WTC11 (cell line): Measurements from ENCODE around the gene COL6A5. TPM values are rescaled to one million over a fixed set of nuclear protein-coding genes. Genes with fewer than 3 reads are reported as not detected.

Experiments used
- ATAC-seq: fragments of 200-7000 bp; cut with Tn5 transposase; 2 replicates; pipeline ENCODE4 v1.10.0; 2021; ENCODE audit warnings: mild to moderate bottlenecking, moderate library complexity
- CTCF ChIA-PET: fragments of 300-600 bp; sonication (Branson Sonifier 250); formaldehyde crosslinking; loops from one replicate; lab custom pipeline; 2021; ENCODE audit warnings: antibody characterized with exemption; lab: Charles Lee
- POLR2A ChIA-PET: fragments of 350-600 bp; sonication (Branson Sonifier 250); formaldehyde crosslinking; loops from one replicate; lab custom pipeline; 2021; ENCODE audit warnings: antibody characterized with exemption; lab: Charles Lee
- DNase-seq: peaks from one replicate; pipeline ENCODE4 v3.0.0; 2021; ENCODE audit warnings: low spot score
- H3K27ac Mint-ChIP-seq: 2 replicates; pipeline ENCODE4 v1.8.0; 2021; ENCODE audit warnings: mixed read lengths
- H3K27me3 Mint-ChIP-seq: 2 replicates; pipeline ENCODE4 v1.8.0; 2021; ENCODE audit warnings: low read depth, mild to moderate bottlenecking, moderate library complexity, mixed read lengths
- H3K36me3 Mint-ChIP-seq: 2 replicates; pipeline ENCODE4 v1.8.0; 2021; ENCODE audit warnings: mixed read lengths
- H3K4me1 Mint-ChIP-seq: 2 replicates; pipeline ENCODE4 v1.8.0; 2022; ENCODE audit warnings: mixed read lengths
- H3K4me3 Mint-ChIP-seq: 2 replicates; pipeline ENCODE4 v1.8.0; 2021; ENCODE audit warnings: mild to moderate bottlenecking, moderate library complexity, mixed read lengths
- H3K9me3 Mint-ChIP-seq: 2 replicates; pipeline ENCODE4 v1.8.0; 2021; ENCODE audit warnings: mixed read lengths
- CREM ChIP-seq: sonication (generic); formaldehyde crosslinking; IDR thresholded peaks from 2 replicates; pipeline ENCODE4 v1.8.1; 2022; ENCODE audit warnings: mild to moderate bottlenecking, missing genetic modification reagents, moderate library complexity
- FOXJ3 ChIP-seq: sonication (generic); formaldehyde crosslinking; IDR thresholded peaks from 2 replicates; pipeline ENCODE4 v1.9.0; 2021; ENCODE audit warnings: missing genetic modification reagents, mild to moderate bottlenecking, borderline replicate concordance
- JAZF1 ChIP-seq: fragments of 250-450 bp; sonication (Bioruptor Pico); IDR thresholded peaks from 2 replicates; pipeline ENCODE4 v1.9.0; 2021; ENCODE audit warnings: moderate library complexity, mild to moderate bottlenecking, inconsistent platforms
- JUN ChIP-seq: sonication (generic); formaldehyde crosslinking; IDR thresholded peaks from 2 replicates; pipeline ENCODE4 v1.8.0; 2023; ENCODE audit warnings: mild to moderate bottlenecking, missing genetic modification reagents
- MYBL2 ChIP-seq: sonication (generic); formaldehyde crosslinking; IDR thresholded peaks from 2 replicates; pipeline ENCODE4 v1.8.1; 2023; ENCODE audit warnings: mild to moderate bottlenecking, moderate library complexity, missing genetic modification reagents
- NFATC4 ChIP-seq: fragments of 250-450 bp; sonication (Bioruptor Pico); IDR thresholded peaks from 2 replicates; pipeline ENCODE4 v1.9.0; 2021; ENCODE audit warnings: mild to moderate bottlenecking
- NFYB ChIP-seq: sonication (generic); formaldehyde crosslinking; conservative IDR thresholded peaks from 2 replicates; pipeline ENCODE4 v1.8.0; 2022; ENCODE audit warnings: low read depth, missing genetic modification reagents
- TEAD1 ChIP-seq: sonication (generic); formaldehyde crosslinking; IDR thresholded peaks from 2 replicates; pipeline ENCODE4 v1.8.0; 2022; ENCODE audit warnings: mild to moderate bottlenecking, missing genetic modification reagents
- TEAD4 ChIP-seq: sonication (generic); formaldehyde crosslinking; IDR thresholded peaks from 2 replicates; pipeline ENCODE4 v1.8.0; 2022; ENCODE audit warnings: mild to moderate bottlenecking, missing genetic modification reagents
- ZNF138 ChIP-seq: sonication (generic); formaldehyde crosslinking; conservative IDR thresholded peaks from 2 replicates; pipeline ENCODE4 v1.8.1; 2022; ENCODE audit warnings: mild to moderate bottlenecking, moderate library complexity, missing genetic modification reagents
- ZNF263 ChIP-seq: sonication (generic); formaldehyde crosslinking; IDR thresholded peaks from 2 replicates; pipeline ENCODE4 v1.8.1; 2022; ENCODE audit warnings: low read depth, mild to moderate bottlenecking, moderate library complexity, missing genetic modification reagents
- ZNF396 ChIP-seq: fragments of 250-450 bp; sonication (Bioruptor Pico); IDR thresholded peaks from 2 replicates; pipeline ENCODE4 v1.8.0; 2021; ENCODE audit warnings: mild to moderate bottlenecking, moderate library complexity, borderline replicate concordance
- ZNF423 ChIP-seq: fragments of 250-450 bp; sonication (Bioruptor Pico); IDR thresholded peaks from 2 replicates; pipeline ENCODE4 v2.1.2; 2022; ENCODE audit warnings: mild to moderate bottlenecking, moderate library complexity
- total RNA-seq: library from RNA; stranded (reverse); gene quantifications from 3 replicates; pipeline ENCODE4 v1.2.3, GENCODE V29; 2021
- TF ChIP-seq, protein P1 (sequence below): sonication (generic); formaldehyde crosslinking; IDR thresholded peaks from 2 replicates; pipeline ENCODE4 v1.8.0; 2022; ENCODE audit warnings: mild to moderate bottlenecking, missing genetic modification reagents
- TF ChIP-seq, protein P2 (sequence below): sonication (generic); formaldehyde crosslinking; IDR thresholded peaks from 2 replicates; pipeline ENCODE4 v1.8.1; 2023; ENCODE audit warnings: mild to moderate bottlenecking, missing genetic modification reagents
- TF ChIP-seq, protein P3 (sequence below): fragments of 250-450 bp; sonication (Bioruptor Pico); IDR thresholded peaks from 2 replicates; pipeline ENCODE4 v1.9.0; 2021; ENCODE audit warnings: mild to moderate bottlenecking
- TF ChIP-seq, protein P4 (sequence below): sonication (generic); formaldehyde crosslinking; IDR thresholded peaks from 2 replicates; pipeline ENCODE4 v1.8.0; 2022; ENCODE audit warnings: mild to moderate bottlenecking, missing genetic modification reagents
- TF ChIP-seq, protein P5 (sequence below): sonication (generic); formaldehyde crosslinking; IDR thresholded peaks from 2 replicates; pipeline ENCODE4 v1.8.1; 2022; ENCODE audit warnings: low read depth, mild to moderate bottlenecking, moderate library complexity, missing genetic modification reagents, borderline replicate concordance
- TF ChIP-seq, protein P6 (sequence below): fragments of 250-450 bp; sonication (Bioruptor Pico); IDR thresholded peaks from 2 replicates; pipeline ENCODE4 v1.9.0; 2021; ENCODE audit warnings: moderate library complexity, mild to moderate bottlenecking, inconsistent platforms, borderline replicate concordance
- TF ChIP-seq, protein P7 (sequence below): sonication (generic); formaldehyde crosslinking; conservative IDR thresholded peaks from 2 replicates; pipeline ENCODE4 v1.8.1; 2022; ENCODE audit warnings: mild to moderate bottlenecking, missing genetic modification reagents
- TF ChIP-seq, protein P8 (sequence below): sonication (generic); formaldehyde crosslinking; IDR thresholded peaks from 2 replicates; pipeline ENCODE4 v1.8.0; 2023; ENCODE audit warnings: mild to moderate bottlenecking, missing genetic modification reagents

The COL6A5 gene
- total RNA-seq, 1 experiment from 2014 or later = not detected

DNA sequence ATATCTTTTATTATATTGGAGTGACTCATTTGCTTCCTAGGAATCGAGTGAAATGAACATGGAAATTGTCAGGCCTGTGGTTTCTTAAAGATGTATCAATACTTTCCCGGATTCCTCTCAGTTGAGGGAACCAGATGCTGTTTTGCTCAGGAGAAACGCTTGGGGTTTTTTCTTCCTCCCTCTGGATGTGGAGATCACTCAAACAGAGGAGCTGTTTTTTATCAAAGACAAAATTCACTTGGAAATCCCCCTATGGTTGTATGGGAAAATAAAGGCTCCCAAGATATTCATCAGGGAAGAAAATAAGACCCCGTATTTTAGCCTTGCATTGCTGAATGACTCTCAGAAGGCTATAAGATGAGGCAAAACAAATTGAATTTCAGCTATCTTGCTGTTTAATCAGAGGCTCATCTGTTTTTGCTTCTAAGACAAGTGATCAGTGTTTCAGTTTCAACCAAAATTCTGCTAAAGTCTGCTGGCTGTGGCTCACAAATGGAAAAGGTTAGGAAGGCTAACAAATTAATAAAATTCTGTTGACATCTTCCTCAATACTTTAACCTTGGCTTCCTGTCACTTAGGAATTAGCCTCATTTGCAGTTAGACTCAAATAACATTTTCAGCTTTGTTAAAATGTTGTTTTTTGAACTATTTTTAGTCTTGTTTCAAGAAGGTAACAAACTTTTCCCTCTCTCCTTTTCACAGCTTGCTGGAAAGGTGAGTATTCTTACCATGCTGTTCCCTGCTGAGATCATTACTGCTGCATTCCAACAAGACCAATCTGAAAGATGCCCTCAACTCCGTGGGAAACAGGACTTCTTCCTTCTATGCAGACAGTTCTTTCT lies 83.6 kb downstream of the COL6A5 start (continued):
- TF ChIP-seq, protein P1, sequence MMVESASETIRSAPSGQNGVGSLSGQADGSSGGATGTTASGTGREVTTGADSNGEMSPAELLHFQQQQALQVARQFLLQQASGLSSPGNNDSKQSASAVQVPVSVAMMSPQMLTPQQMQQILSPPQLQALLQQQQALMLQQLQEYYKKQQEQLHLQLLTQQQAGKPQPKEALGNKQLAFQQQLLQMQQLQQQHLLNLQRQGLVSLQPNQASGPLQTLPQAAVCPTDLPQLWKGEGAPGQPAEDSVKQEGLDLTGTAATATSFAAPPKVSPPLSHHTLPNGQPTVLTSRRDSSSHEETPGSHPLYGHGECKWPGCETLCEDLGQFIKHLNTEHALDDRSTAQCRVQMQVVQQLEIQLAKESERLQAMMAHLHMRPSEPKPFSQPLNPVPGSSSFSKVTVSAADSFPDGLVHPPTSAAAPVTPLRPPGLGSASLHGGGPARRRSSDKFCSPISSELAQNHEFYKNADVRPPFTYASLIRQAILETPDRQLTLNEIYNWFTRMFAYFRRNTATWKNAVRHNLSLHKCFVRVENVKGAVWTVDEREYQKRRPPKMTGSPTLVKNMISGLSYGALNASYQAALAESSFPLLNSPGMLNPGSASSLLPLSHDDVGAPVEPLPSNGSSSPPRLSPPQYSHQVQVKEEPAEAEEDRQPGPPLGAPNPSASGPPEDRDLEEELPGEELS = no peak
- TF ChIP-seq, protein P2, sequence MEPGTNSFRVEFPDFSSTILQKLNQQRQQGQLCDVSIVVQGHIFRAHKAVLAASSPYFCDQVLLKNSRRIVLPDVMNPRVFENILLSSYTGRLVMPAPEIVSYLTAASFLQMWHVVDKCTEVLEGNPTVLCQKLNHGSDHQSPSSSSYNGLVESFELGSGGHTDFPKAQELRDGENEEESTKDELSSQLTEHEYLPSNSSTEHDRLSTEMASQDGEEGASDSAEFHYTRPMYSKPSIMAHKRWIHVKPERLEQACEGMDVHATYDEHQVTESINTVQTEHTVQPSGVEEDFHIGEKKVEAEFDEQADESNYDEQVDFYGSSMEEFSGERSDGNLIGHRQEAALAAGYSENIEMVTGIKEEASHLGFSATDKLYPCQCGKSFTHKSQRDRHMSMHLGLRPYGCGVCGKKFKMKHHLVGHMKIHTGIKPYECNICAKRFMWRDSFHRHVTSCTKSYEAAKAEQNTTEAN (CRISPR knock-in tag) = no peak
- TF ChIP-seq JUN (CRISPR knock-in tag) (no peak), NFATC4 (no peak), TEAD1 (no peak), MYBL2 (no peak)

DNA sequence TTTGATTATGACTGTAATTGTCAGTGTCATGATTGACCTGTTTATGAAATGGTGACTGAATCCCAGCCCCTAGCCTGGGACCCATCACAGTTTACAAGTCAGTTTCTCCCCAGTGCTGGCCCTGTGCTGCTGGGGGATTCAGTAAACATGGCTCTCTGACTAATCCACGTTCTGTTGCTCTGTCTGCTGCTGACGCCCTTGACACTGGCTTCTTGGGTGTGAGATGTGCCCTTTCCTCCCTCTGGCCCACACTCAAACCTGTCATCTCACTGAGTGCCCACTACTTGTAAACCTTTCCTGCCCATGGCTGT lies 84.2 kb downstream of the COL6A5 start:
- no peak overlapping the region for H3K4me3 Mint-ChIP-seq
- peaks cover 9% of the 10 kb centered on the region for H3K4me1 Mint-ChIP-seq
- CTCF ChIA-PET = no interaction called here
- H3K9me3 Mint-ChIP-seq = peaks cover 4% of the 10 kb centered on the region
- H3K27me3 Mint-ChIP-seq = no peaks in the 10 kb centered on the region
- ATAC-seq (peak; percentile 46), DNase-seq (no peak)
- POLR2A ChIA-PET = no interaction called here
- H3K27ac Mint-ChIP-seq = 0 out of 2 replicates have a peak overlapping the region, but pooled peaks have one; percentile 5
- TF ChIP-seq JAZF1 (CRISPR knock-in tag) (no peak), ZNF423 (CRISPR knock-in tag) (no peak), ZNF138 (CRISPR knock-in tag) (no peak), ZNF263 (no peak)
- TF ChIP-seq, protein P2 (CRISPR knock-in tag) = no peak
- TF ChIP-seq, protein P3, sequence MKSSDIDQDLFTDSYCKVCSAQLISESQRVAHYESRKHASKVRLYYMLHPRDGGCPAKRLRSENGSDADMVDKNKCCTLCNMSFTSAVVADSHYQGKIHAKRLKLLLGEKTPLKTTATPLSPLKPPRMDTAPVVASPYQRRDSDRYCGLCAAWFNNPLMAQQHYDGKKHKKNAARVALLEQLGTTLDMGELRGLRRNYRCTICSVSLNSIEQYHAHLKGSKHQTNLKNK (CRISPR knock-in tag) = no peak
- H3K36me3 Mint-ChIP-seq = no peaks in the 10 kb centered on the region

DNA sequence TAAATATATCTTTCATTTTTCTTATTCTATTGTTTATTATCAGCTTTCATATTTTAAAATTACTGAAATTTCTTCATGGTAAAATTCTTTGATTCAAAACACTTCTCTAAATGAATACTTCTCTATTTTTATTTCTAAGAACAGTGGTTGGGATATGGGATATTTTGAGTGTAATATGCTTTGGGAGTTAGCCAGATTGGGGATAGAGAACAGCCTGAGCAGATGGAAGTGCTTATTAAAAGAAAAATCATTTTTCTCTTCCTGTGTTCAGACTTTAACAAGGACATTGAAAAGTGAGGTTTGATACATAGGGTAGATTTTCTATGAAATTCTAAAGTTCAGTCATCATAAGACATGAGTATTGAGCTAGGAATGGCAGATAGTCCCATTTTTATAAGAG lies 84.8 kb downstream of the COL6A5 start:
- Mint-ChIP-seq H3K9me3 (peaks cover 4% of the 10 kb centered on the region), H3K27ac (no peak overlapping the region), H3K36me3 (no peaks in the 10 kb centered on the region), H3K4me1 (peaks cover 9% of the 10 kb centered on the region), H3K4me3 (no peak overlapping the region), H3K27me3 (no peaks in the 10 kb centered on the region)
- no peak for ATAC-seq
- POLR2A ChIA-PET = no interaction called here
- no peak for DNase-seq
- CTCF ChIA-PET = no interaction called here
- TF ChIP-seq, protein P4, sequence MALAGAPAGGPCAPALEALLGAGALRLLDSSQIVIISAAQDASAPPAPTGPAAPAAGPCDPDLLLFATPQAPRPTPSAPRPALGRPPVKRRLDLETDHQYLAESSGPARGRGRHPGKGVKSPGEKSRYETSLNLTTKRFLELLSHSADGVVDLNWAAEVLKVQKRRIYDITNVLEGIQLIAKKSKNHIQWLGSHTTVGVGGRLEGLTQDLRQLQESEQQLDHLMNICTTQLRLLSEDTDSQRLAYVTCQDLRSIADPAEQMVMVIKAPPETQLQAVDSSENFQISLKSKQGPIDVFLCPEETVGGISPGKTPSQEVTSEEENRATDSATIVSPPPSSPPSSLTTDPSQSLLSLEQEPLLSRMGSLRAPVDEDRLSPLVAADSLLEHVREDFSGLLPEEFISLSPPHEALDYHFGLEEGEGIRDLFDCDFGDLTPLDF (CRISPR knock-in tag) = no peak
- no peak for TF ChIP-seq CREM (CRISPR knock-in tag)
- TF ChIP-seq, protein P5, sequence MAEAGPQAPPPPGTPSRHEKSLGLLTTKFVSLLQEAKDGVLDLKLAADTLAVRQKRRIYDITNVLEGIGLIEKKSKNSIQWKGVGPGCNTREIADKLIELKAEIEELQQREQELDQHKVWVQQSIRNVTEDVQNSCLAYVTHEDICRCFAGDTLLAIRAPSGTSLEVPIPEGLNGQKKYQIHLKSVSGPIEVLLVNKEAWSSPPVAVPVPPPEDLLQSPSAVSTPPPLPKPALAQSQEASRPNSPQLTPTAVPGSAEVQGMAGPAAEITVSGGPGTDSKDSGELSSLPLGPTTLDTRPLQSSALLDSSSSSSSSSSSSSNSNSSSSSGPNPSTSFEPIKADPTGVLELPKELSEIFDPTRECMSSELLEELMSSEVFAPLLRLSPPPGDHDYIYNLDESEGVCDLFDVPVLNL = no peak
- no peak for TF ChIP-seq ZNF396
- TF ChIP-seq, protein P6, sequence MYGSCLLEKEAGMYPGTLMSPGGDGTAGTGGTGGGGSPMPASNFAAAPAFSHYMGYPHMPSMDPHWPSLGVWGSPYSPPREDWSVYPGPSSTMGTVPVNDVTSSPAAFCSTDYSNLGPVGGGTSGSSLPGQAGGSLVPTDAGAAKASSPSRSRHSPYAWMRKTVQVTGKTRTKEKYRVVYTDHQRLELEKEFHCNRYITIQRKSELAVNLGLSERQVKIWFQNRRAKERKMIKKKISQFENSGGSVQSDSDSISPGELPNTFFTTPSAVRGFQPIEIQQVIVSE (CRISPR knock-in tag) = no peak
- TF ChIP-seq TEAD4 (CRISPR knock-in tag) = no peak
- no peak for TF ChIP-seq FOXJ3
- TF ChIP-seq, protein P7, sequence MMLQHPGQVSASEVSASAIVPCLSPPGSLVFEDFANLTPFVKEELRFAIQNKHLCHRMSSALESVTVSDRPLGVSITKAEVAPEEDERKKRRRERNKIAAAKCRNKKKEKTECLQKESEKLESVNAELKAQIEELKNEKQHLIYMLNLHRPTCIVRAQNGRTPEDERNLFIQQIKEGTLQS (CRISPR knock-in tag) = no peak
- no peak for TF ChIP-seq NFYB (CRISPR knock-in tag)
- TF ChIP-seq, protein P8, sequence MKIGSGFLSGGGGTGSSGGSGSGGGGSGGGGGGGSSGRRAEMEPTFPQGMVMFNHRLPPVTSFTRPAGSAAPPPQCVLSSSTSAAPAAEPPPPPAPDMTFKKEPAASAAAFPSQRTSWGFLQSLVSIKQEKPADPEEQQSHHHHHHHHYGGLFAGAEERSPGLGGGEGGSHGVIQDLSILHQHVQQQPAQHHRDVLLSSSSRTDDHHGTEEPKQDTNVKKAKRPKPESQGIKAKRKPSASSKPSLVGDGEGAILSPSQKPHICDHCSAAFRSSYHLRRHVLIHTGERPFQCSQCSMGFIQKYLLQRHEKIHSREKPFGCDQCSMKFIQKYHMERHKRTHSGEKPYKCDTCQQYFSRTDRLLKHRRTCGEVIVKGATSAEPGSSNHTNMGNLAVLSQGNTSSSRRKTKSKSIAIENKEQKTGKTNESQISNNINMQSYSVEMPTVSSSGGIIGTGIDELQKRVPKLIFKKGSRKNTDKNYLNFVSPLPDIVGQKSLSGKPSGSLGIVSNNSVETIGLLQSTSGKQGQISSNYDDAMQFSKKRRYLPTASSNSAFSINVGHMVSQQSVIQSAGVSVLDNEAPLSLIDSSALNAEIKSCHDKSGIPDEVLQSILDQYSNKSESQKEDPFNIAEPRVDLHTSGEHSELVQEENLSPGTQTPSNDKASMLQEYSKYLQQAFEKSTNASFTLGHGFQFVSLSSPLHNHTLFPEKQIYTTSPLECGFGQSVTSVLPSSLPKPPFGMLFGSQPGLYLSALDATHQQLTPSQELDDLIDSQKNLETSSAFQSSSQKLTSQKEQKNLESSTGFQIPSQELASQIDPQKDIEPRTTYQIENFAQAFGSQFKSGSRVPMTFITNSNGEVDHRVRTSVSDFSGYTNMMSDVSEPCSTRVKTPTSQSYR (CRISPR knock-in tag) = no peak
